Nephron (organoid): ENCODE measurements around the gene TNFSF13B.

Experiments used
- H3K27ac Mint-ChIP-seq, 3 experiments: 2 replicates each; pipeline ENCODE4 v1.8.0; 2020; ENCODE audit warnings: mixed read lengths in 3 of 3, mild to moderate bottlenecking in 2 of 3, moderate library complexity in 1 of 3
- H3K27me3 Mint-ChIP-seq: 2 replicates; pipeline ENCODE4 v1.8.0; 2021; ENCODE audit warnings: low read depth, mild to moderate bottlenecking, moderate library complexity, mixed read lengths
- H3K36me3 Mint-ChIP-seq: 2 replicates; pipeline ENCODE4 v1.8.0; 2020; ENCODE audit warnings: low read depth, mixed read lengths
- H3K4me1 Mint-ChIP-seq: 2 replicates; pipeline ENCODE4 v1.8.0; 2020; ENCODE audit warnings: mixed read lengths
- H3K4me3 Mint-ChIP-seq, 3 experiments: 2 replicates each; pipeline ENCODE4 v1.8.0; 2020; ENCODE audit warnings: mild to moderate bottlenecking in 3 of 3, mixed read lengths in 3 of 3, moderate library complexity in 2 of 3
- H3K9me3 Mint-ChIP-seq: 2 replicates; pipeline ENCODE4 v1.8.0; 2020; ENCODE audit warnings: mixed read lengths
- CTCF ChIP-seq, 3 experiments: fragments of 200-600 bp; sonication (generic); IDR thresholded peaks; one replicate each; pipeline ENCODE4 v1.5.0; 2021; ENCODE audit warnings: antibody characterized with exemption in 3 of 3; ENCODE audit not compliant: unreplicated experiment in 3 of 3

TNFSF13B gene

GRCh38 chr13:108273429-108274118 is 4.1 kb downstream of the TNFSF13B start:
- H3K4me1 Mint-ChIP-seq: peaks cover 26% of the 10 kb centered on the region
- no peak overlapping the region for H3K4me3 Mint-ChIP-seq
- no peaks in the 10 kb centered on the region for H3K9me3 Mint-ChIP-seq
- TF ChIP-seq CTCF (IDR thresholded peaks at IDR 0.05; ENCODE audit: unreplicated experiment in 3 of 3): no peak
- H3K27ac Mint-ChIP-seq: no peak overlapping the region
- no peaks in the 10 kb centered on the region for H3K27me3 Mint-ChIP-seq
- H3K36me3 Mint-ChIP-seq: no peaks in the 10 kb centered on the region

GRCh38 chr13:108274718-108275117 is 5.2 kb downstream of the TNFSF13B start:
- no peak overlapping the region for H3K4me3 Mint-ChIP-seq
- H3K27me3 Mint-ChIP-seq: no peaks in the 10 kb centered on the region
- H3K27ac Mint-ChIP-seq: no peak overlapping the region
- H3K36me3 Mint-ChIP-seq: no peaks in the 10 kb centered on the region
- TF ChIP-seq CTCF (IDR thresholded peaks at IDR 0.05; ENCODE audit: unreplicated experiment in 3 of 3): no peak
- peaks cover 20% of the 10 kb centered on the region for H3K4me1 Mint-ChIP-seq
- H3K9me3 Mint-ChIP-seq: no peaks in the 10 kb centered on the region

- peaks cover 7% of the 10 kb centered on the region for H3K4me1 Mint-ChIP-seq
Measured at GRCh38 chr13:108276060-108276459, 6.5 kb downstream of the TNFSF13B start.

GRCh38 chr13:108278466-108278865 is 8.9 kb downstream of the TNFSF13B start:
- H3K9me3 Mint-ChIP-seq: no peaks in the 10 kb centered on the region
- H3K4me1 Mint-ChIP-seq: no peaks in the 10 kb centered on the region
- no peaks in the 10 kb centered on the region for H3K27me3 Mint-ChIP-seq
- TF ChIP-seq CTCF (IDR thresholded peaks at IDR 0.05; ENCODE audit: unreplicated experiment in 3 of 3): no peak
- H3K36me3 Mint-ChIP-seq: no peaks in the 10 kb centered on the region
- H3K4me3 Mint-ChIP-seq: no peak overlapping the region
- H3K27ac Mint-ChIP-seq: no peak overlapping the region

More at GRCh38 chr13:108276060-108276459, 6.5 kb downstream of the TNFSF13B start:
- Mint-ChIP-seq H3K36me3 (no peaks in the 10 kb centered on the region), H3K9me3 (no peaks in the 10 kb centered on the region), H3K4me3 (no peak overlapping the region), H3K27ac (no peak overlapping the region), H3K27me3 (no peaks in the 10 kb centered on the region)
- no peak for TF ChIP-seq CTCF (IDR thresholded peaks at IDR 0.05; ENCODE audit: unreplicated experiment in 3 of 3)

- no peak for TF ChIP-seq CTCF (IDR thresholded peaks at IDR 0.05; ENCODE audit: unreplicated experiment in 3 of 3)
- Mint-ChIP-seq H3K27me3 (no peaks in the 10 kb centered on the region), H3K4me1 (no peaks in the 10 kb centered on the region), H3K36me3 (no peaks in the 10 kb centered on the region), H3K27ac (no peak overlapping the region), H3K9me3 (no peaks in the 10 kb centered on the region), H3K4me3 (no peak overlapping the region)
Measured at GRCh38 chr13:108281901-108282300, 12.4 kb downstream of the TNFSF13B start.

GRCh38 chr13:108283110-108283509 is 13.6 kb downstream of the TNFSF13B start:
- H3K9me3 Mint-ChIP-seq: no peaks in the 10 kb centered on the region
- no peaks in the 10 kb centered on the region for H3K27me3 Mint-ChIP-seq
- no peak overlapping the region for H3K27ac Mint-ChIP-seq
- H3K4me1 Mint-ChIP-seq: no peaks in the 10 kb centered on the region
- TF ChIP-seq CTCF (IDR thresholded peaks at IDR 0.05; ENCODE audit: unreplicated experiment in 3 of 3): no peak
- no peaks in the 10 kb centered on the region for H3K36me3 Mint-ChIP-seq
- H3K4me3 Mint-ChIP-seq: no peak overlapping the region
